ENCODE measurements around the gene C9orf78. TPM values are rescaled to one million over a fixed set of nuclear protein-coding genes. Genes with fewer than 3 reads are reported as not detected.

The C9orf78 gene
- total and polyA plus RNA-seq, 9 of the 15 experiments (the other 6 are each of a cell fraction or from before 2014, with no cell fraction given) = 94.6 to 266 (median 202) TPM

DNA sequence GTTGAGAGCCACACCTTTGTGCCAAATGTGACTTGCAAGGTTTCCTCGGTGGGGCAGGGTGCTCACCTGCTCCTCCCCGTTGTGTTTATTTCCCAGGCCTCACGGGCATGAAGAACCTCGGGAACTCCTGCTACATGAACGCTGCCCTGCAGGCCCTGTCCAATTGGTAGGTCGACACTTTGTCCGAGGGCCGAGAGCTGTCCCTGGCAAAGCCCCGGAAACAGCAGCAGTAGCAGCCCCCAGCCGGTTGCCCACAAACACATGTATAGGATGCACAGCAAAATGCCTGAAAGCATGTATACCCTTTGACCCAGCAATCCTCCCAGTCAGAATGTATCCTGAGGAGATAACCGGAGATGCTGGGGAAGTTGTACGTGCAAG is 26.4 kb upstream of the C9orf78 start:
- H3K4me1 ChIP-seq (replicated peaks in 1 of 2; ENCODE audit: control insufficient read depth in 2 of 2, insufficient read depth in 2 of 2, low read length in 2 of 2) = peaks cover 74 to 80% of the 10 kb centered on the region in 2 experiments
- ChIA-PET CTCF (ENCODE audit: low intra/inter-chr PET ratio) (no interaction called here), POLR2A (interaction anchor here (0.7 to 9.4 kb wide), 10 partner anchors 11 to 179 kb away, joined by 3 to 91 read pairs (median 4); no protein-coding TSS in a partner anchor)
- intact Hi-C loops (cut with micrococcal nuclease) (no loop called here), in situ Hi-C loops (cut with MboI) (no loop called here)
- ATAC-seq = no peak
- H3K9ac ChIP-seq (ENCODE audit: insufficient read depth in 1 of 2, low read depth in 2 of 2, low read length in 2 of 2) = peak overlapping the region; percentile 11 to 71; a peak in 2 of 4 replicates
- peak overlapping the region; percentile 93 for H3K27ac ChIP-seq (ENCODE audit: extremely low read depth, low read depth, low read length)
- H2AFZ ChIP-seq (ENCODE audit: low read depth, low read length) = no peak overlapping the region
- peaks cover 52% of the 10 kb centered on the region for H3K79me2 ChIP-seq (ENCODE audit: control insufficient read depth, insufficient read depth, low read length)
- peaks cover 4% of the 10 kb centered on the region for H3K9me1 ChIP-seq (ENCODE audit: control insufficient read depth, insufficient read depth, low read length)
- H3K36me3 ChIP-seq (ENCODE audit: control insufficient read depth, insufficient read depth, low read length) = peaks cover 82% of the 10 kb centered on the region
- 78% methylated on average over 11 of the region's 12 CpGs for WGBS (ENCODE audit: insufficient coverage, low coverage, missing lambda C conversion rate)
- H3K4me3 ChIP-seq = no peak overlapping the region
- peak overlapping the region; percentile 3 for H3K4me2 ChIP-seq (ENCODE audit: insufficient read depth, low read length)
- peak; percentile 6 for FAIRE-seq
- no TSS peak for BruUV-seq (replicated peaks)
- no peaks in the 10 kb centered on the region for H3K27me3 ChIP-seq (ENCODE audit: control insufficient read depth in 2 of 2, insufficient read depth in 2 of 2, low read length in 2 of 2)
- H4K20me1 ChIP-seq (replicated peaks; ENCODE audit: control insufficient read depth, insufficient read depth, low read length) = no peaks in the 10 kb centered on the region
- no peaks in the 10 kb centered on the region for H3K9me3 ChIP-seq (replicated peaks; ENCODE audit: control insufficient read depth, insufficient read depth, low read depth, low read length)
- DNase-seq (ENCODE audit: extremely low read depth in 1 of 4, low spot score in 3 of 4) = no peak
- TF ChIP-seq RBM17 (IDR thresholded peaks at IDR 0.05; ENCODE audit: borderline replicate concordance, low read depth, low read length) (no peak), XRCC3 (IDR thresholded peaks at IDR 0.05) (no peak), ZNF197 (CRISPR knock-in tag; IDR thresholded peaks at IDR 0.05; ENCODE audit: low read depth) (0 out of 2 replicates have a peak, but pooled peaks have one; percentile 38), NR2F6 (CRISPR knock-in tag; IDR thresholded peaks at IDR 0.05) (no peak), PURB (CRISPR knock-in tag; IDR thresholded peaks at IDR 0.05; ENCODE audit: low read depth) (no peak), BRCA1 (IDR thresholded peaks at IDR 0.05) (no peak), BRCA1 (CRISPR knock-in tag; IDR thresholded peaks at IDR 0.05) (no peak), ZNF79 (CRISPR knock-in tag; IDR thresholded peaks at IDR 0.05; ENCODE audit: low read depth) (no peak), DMBX1 (CRISPR knock-in tag; IDR thresholded peaks at IDR 0.05; ENCODE audit: borderline replicate concordance) (peak; percentile 77; the same call in 1 of the 2 replicates), ZNF431 (CRISPR knock-in tag; IDR thresholded peaks at IDR 0.05) (no peak)
- TF ChIP-seq, protein P1, sequence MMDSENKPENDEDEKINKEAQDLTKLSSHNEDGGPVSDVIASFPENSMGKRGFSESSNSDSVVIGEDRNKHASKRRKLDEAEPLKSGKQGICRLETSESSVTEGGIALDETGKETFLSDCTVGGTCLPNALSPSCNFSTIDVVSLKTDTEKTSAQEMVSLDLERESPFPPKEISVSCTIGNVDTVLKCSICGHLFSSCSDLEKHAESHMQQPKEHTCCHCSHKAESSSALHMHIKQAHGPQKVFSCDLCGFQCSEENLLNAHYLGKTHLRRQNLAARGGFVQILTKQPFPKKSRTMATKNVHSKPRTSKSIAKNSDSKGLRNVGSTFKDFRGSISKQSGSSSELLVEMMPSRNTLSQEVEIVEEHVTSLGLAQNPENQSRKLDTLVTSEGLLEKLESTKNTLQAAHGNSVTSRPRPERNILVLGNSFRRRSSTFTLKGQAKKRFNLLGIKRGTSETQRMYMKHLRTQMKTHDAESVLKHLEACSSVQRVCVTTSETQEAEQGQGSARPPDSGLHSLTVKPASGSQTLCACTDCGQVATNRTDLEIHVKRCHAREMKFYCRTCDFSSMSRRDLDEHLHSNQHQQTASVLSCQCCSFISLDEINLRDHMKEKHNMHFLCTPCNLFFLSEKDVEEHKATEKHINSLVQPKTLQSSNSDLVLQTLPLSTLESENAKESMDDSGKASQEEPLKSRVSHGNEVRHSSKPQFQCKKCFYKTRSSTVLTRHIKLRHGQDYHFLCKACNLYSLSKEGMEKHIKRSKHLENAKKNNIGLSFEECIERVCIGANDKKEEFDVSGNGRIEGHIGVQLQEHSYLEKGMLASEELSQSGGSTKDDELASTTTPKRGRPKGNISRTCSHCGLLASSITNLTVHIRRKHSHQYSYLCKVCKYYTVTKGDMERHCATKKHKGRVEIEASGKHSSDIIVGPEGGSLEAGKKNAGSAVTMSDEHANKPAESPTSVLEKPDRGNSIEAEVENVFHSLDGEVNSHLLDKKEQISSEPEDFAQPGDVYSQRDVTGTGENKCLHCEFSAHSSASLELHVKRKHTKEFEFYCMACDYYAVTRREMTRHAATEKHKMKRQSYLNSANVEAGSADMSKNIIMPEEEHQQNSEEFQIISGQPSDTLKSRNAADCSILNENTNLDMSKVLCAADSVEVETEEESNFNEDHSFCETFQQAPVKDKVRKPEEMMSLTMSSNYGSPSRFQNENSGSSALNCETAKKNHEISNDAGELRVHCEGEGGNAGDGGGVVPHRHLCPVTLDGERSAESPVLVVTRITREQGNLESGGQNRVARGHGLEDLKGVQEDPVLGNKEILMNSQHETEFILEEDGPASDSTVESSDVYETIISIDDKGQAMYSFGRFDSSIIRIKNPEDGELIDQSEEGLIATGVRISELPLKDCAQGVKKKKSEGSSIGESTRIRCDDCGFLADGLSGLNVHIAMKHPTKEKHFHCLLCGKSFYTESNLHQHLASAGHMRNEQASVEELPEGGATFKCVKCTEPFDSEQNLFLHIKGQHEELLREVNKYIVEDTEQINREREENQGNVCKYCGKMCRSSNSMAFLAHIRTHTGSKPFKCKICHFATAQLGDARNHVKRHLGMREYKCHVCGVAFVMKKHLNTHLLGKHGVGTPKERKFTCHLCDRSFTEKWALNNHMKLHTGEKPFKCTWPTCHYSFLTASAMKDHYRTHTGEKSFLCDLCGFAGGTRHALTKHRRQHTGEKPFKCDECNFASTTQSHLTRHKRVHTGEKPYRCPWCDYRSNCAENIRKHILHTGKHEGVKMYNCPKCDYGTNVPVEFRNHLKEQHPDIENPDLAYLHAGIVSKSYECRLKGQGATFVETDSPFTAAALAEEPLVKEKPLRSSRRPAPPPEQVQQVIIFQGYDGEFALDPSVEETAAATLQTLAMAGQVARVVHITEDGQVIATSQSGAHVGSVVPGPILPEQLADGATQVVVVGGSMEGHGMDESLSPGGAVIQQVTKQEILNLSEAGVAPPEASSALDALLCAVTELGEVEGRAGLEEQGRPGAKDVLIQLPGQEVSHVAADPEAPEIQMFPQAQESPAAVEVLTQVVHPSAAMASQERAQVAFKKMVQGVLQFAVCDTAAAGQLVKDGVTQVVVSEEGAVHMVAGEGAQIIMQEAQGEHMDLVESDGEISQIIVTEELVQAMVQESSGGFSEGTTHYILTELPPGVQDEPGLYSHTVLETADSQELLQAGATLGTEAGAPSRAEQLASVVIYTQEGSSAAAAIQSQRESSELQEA (IDR thresholded peaks at IDR 0.05; ENCODE audit: low read depth) = no peak
- TF ChIP-seq, protein P2, sequence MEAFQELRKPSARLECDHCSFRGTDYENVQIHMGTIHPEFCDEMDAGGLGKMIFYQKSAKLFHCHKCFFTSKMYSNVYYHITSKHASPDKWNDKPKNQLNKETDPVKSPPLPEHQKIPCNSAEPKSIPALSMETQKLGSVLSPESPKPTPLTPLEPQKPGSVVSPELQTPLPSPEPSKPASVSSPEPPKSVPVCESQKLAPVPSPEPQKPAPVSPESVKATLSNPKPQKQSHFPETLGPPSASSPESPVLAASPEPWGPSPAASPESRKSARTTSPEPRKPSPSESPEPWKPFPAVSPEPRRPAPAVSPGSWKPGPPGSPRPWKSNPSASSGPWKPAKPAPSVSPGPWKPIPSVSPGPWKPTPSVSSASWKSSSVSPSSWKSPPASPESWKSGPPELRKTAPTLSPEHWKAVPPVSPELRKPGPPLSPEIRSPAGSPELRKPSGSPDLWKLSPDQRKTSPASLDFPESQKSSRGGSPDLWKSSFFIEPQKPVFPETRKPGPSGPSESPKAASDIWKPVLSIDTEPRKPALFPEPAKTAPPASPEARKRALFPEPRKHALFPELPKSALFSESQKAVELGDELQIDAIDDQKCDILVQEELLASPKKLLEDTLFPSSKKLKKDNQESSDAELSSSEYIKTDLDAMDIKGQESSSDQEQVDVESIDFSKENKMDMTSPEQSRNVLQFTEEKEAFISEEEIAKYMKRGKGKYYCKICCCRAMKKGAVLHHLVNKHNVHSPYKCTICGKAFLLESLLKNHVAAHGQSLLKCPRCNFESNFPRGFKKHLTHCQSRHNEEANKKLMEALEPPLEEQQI (IDR thresholded peaks at IDR 0.05) = no peak
